Measurements from ENCODE around the gene OR10H1.

GRCh38 chr19:15820646-15821045 lies 5.2 kb upstream of the OR10H1 start:
- no peak for TF ChIP-seq CTCF (IDR thresholded peaks at IDR 0.05; ENCODE audit: insufficient read depth, low read depth, low read length)
- no peak for TF ChIP-seq EZH2 (IDR thresholded peaks at IDR 0.05; ENCODE audit: insufficient read depth, low read length)

Measured in astrocyte (in vitro differentiated cells and primary cell).